ENCODE results near the gene ASB7.
A peak's percentile ranks its signal among the peaks of the same experiment; 100 is the strongest.

ASB7 gene

DNA sequence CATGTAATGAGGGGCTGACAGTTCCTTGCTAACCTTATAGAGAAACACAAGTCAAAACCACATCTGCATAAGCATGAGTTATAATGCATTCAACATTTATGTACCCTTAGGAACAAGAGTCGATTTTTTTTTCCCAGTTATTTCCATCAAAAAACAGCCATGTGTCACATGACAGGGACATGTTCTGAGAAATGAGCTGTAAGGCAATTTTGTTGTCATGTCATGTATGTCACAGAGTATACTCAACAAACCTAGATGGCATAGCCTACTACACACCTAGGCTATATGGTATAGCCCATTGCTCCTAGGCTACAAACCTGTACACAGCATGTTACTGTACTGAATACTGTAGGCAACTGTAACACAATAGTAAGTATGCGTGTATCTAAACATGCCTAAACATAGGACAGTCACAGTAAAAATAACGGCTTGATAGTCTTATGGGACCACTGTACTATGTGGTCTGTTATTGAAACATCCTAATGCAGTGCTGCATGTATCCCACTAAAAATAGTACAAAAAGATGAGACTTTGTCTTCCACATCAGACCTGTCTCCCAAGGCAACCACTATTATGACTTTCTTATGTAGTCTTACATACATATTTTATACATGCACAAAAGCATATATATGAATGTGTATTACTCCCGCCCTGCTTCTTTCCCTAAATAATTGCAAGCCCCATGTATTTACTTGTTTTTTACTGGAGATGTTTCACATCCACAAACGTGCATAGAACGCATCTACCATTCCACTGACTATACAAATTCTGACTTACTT lies 35.4 kb upstream of the ASB7 start:
- H3K27ac ChIP-seq = no peak overlapping the region
- TF ChIP-seq ZFX (IDR thresholded peaks at IDR 0.05) = no peak
- TF ChIP-seq, protein P1, sequence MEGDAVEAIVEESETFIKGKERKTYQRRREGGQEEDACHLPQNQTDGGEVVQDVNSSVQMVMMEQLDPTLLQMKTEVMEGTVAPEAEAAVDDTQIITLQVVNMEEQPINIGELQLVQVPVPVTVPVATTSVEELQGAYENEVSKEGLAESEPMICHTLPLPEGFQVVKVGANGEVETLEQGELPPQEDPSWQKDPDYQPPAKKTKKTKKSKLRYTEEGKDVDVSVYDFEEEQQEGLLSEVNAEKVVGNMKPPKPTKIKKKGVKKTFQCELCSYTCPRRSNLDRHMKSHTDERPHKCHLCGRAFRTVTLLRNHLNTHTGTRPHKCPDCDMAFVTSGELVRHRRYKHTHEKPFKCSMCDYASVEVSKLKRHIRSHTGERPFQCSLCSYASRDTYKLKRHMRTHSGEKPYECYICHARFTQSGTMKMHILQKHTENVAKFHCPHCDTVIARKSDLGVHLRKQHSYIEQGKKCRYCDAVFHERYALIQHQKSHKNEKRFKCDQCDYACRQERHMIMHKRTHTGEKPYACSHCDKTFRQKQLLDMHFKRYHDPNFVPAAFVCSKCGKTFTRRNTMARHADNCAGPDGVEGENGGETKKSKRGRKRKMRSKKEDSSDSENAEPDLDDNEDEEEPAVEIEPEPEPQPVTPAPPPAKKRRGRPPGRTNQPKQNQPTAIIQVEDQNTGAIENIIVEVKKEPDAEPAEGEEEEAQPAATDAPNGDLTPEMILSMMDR (conservative IDR thresholded peaks at IDR 0.05) = no peak

DNA sequence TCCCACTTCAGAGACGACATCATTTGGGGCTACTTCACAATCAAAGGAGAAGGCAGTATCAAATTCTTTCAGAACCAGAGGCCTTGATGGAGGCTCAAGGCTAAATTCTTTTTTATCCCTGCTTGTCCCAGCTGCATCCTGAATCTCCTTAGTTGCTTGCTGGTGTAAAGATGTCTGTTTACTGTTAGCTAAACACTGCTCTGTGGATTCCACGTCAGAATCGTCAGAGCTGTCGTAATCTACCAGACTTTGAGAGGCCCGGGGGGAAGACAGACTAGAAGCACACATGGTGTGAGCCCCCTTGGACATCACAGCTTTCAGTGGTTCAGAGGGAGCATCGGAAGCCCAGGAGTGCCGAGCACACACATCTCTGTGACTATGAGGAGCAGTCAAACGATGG lies 33.0 kb upstream of the ASB7 start:
- no peak overlapping the region for H3K27ac ChIP-seq
- TF ChIP-seq, protein P1 (conservative IDR thresholded peaks at IDR 0.05) = no peak
- no peak for TF ChIP-seq ZFX (IDR thresholded peaks at IDR 0.05)

DNA sequence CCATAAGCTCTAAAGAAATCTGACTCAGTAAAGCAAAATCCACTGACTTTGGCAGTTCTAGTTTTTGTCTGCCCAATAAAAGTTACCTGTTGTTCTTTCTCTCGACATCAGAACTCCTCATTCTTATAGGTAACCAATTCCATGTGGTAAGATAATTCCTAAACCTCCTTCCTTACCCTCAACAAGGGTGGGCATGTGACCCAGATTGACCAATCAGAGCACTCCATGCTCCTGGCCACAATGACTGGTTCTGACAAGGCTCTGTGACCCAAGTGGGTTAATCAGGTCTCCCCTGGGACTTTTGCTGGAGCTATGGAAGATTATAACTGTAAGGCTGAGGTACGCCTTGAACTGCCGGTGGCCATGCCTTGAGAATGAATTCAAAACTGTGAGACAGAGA lies 32.1 kb upstream of the ASB7 start:
- no peak overlapping the region for H3K27ac ChIP-seq
- no peak for TF ChIP-seq ZFX (IDR thresholded peaks at IDR 0.05)
- TF ChIP-seq, protein P1 (conservative IDR thresholded peaks at IDR 0.05) = no peak

DNA sequence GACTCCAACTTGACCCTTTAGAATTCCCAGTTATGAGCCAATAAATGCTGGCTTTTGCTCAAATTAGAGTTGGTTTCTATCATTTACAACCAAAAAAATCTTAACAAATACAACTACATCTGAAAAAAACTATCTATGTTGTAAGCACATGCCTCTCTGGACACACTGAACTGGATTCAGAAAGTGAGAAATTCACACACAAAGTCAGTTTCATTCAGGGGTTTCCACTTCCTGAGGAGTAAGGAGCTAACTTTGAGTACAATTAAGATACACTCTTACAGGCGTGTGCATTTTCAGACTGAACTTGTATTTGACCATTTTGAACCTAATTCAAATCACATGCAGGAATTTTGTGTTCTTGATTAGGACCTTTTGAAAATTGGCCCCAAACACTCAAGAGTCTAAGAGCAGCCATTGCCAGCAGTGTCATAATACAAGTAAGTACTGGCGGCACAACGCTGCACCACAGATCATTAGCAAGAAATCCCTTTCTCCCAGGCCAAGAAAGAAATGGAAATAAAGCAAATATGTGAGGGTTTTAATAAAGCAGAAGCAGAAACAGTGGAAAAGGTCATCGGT lies 31.6 kb upstream of the ASB7 start:
- no peak overlapping the region for H3K27ac ChIP-seq
- no peak for TF ChIP-seq ZFX (IDR thresholded peaks at IDR 0.05)
- TF ChIP-seq, protein P1 (conservative IDR thresholded peaks at IDR 0.05) = no peak

DNA sequence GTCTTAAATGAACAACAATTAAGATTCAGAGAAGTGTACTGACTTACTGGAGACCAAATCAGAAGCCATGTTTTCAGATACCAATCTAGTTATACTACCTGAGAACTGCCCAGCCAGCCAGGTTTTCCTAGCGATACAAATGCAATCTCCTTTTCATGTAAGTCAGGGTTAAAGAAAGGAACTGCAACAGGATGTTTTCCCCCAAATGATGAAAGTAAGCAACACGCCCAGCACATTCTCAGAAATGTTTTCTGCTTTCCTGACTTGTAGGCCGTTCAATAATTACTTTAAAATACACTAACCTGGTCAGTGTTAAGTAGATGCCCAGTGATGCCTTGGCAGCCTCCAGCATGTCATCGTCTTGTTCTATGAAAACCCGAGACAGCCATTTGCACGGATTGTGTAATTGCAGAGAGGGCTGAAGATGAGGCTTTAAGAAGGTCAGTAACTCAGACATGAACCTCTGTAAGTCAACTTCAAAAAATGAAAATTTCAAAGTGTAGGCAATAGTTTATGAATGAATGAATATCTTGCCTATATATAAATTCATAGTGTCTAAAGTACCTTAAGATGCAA lies 30.7 kb upstream of the ASB7 start:
- no peak overlapping the region for H3K27ac ChIP-seq
- TF ChIP-seq, protein P1 (conservative IDR thresholded peaks at IDR 0.05) = no peak
- TF ChIP-seq ZFX (IDR thresholded peaks at IDR 0.05) = no peak

DNA sequence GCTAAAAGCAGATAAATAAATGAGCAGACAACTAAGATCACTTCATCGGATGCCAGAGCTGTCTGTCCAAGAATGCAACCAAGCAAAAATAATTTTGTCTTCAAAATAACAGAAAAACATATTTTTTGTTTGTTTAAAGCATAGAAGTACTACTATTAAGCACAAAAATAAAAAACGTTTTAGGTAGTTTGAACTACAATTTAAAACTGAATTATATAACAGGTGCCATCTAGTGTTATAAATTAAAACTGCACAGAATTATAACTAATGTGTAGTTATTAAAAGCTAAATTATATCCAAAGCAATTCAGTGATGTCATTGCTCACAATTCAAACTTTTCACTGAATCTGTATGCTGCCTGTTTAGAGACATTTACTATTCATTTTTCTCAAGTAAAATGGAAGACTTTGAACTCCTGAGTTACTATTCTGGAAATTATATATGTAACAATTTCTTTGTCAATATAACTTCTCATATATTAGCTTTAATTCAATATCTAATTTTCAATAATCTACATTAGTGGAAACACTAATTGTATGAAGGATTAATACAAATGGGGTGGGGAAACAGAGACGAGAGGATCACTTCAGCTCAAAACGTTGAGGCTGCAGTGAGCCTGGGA lies 29.9 kb upstream of the ASB7 start:
- H3K27ac ChIP-seq = no peak overlapping the region
- TF ChIP-seq ZFX (IDR thresholded peaks at IDR 0.05) = no peak
- TF ChIP-seq, protein P1 (conservative IDR thresholded peaks at IDR 0.05) = peak; percentile 78

DNA sequence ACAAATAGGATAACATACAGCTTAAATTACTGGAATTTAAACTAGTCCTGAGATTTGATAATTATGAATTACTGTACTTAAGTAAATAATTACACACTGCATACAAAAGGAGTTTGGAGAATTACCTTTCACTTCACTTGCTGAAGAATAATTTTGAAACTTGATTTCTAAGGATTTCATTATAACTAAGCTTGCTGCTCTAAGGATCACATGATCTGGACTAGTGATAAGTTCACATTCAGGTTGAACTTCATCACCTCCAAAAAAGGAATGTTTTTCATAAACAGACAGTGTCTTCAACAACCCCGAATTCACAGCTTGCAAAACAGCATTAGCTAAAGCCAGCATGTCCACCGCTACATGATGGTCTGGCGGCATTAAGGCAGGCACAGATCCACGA lies 28.9 kb upstream of the ASB7 start:
- TF ChIP-seq, protein P1 (conservative IDR thresholded peaks at IDR 0.05) = no peak
- no peak for TF ChIP-seq ZFX (IDR thresholded peaks at IDR 0.05)
- H3K27ac ChIP-seq = no peak overlapping the region
